HG02840 (cell line): ENCODE data around the gene PDXK.

Source experiments
- ATAC-seq: cut with Tn5 transposase; IDR thresholded peaks from one replicate; pipeline ENCODE4 v1.9.1; 2021; ENCODE audit warnings: mild to moderate bottlenecking, moderate library complexity, moderate number of reproducible peaks; ENCODE audit not compliant: unreplicated experiment, low FRiP score

The PDXK gene

GRCh38 chr21:43721206-43721605, 2.3 kb downstream of the PDXK start:
- no peak for ATAC-seq

DNA sequence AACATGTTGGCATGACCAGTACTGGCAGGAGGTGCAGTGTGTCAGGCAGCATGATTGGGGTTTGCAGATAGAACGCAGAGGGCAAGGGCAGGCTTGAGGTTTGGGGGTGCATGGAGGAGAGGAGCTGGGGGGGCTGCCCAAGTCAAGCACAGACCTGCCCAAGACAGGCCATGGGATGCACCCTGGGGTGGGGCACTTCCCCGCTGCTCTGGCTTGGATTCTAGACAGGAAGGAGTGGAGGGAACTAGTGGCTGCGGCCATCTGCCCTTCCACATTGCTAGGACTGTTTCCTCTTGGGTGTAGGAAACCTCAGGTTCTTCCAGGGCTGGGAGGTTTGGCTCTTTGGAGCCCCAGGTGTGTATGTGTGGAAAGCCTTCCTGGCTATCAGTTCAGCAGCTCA, 3.0 kb downstream of the PDXK start:
- ATAC-seq = no peak

- ATAC-seq = no peak
Measured at GRCh38 chr21:43723648-43724047, 4.7 kb downstream of the PDXK start.

DNA sequence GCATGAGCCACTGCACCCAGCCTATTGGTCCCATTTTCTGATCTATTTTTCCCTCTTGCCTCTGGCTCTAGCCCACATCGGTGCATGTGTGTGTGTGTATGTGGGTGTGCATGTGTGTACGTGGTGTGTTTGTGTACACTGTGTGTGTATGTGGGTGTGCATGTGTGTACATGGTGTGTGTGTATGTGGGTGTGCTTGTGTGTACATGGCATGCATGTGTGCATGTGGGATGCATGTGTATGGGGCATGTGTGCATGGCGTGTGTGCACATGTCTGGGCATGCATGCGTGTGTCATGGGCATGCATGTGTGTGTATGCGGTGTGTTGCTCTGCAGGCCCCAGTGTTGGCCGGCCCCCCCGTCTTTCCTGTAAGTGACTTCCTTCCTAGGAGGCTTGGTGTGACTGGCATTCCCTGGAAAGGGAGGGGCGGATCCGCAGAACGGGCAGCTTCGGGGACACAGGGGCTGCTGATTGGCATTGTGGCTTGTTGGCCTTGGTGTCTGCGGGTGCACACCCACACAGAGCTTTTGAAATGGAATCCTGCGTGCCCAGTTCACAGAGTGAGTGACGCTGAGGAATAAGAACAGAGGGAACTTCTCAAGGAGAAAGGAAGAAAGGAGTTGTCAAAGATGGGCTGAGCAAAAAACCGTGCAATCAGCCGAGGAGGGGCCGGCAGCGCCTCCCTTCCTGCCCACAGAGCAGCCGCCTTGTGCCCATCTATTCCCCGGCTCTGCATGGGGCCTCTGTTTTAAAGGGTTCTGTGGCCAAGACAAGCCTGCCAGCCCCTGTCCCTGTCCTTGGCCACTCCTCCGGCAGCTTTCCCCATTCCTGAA, 8.0 kb downstream of the PDXK start:
- no peak for ATAC-seq

- ATAC-seq = no peak
Measured at GRCh38 chr21:43727519-43728153, 8.7 kb downstream of the PDXK start.

GRCh38 chr21:43728154-43728466, 9.2 kb downstream of the PDXK start:
- ATAC-seq = no peak

DNA sequence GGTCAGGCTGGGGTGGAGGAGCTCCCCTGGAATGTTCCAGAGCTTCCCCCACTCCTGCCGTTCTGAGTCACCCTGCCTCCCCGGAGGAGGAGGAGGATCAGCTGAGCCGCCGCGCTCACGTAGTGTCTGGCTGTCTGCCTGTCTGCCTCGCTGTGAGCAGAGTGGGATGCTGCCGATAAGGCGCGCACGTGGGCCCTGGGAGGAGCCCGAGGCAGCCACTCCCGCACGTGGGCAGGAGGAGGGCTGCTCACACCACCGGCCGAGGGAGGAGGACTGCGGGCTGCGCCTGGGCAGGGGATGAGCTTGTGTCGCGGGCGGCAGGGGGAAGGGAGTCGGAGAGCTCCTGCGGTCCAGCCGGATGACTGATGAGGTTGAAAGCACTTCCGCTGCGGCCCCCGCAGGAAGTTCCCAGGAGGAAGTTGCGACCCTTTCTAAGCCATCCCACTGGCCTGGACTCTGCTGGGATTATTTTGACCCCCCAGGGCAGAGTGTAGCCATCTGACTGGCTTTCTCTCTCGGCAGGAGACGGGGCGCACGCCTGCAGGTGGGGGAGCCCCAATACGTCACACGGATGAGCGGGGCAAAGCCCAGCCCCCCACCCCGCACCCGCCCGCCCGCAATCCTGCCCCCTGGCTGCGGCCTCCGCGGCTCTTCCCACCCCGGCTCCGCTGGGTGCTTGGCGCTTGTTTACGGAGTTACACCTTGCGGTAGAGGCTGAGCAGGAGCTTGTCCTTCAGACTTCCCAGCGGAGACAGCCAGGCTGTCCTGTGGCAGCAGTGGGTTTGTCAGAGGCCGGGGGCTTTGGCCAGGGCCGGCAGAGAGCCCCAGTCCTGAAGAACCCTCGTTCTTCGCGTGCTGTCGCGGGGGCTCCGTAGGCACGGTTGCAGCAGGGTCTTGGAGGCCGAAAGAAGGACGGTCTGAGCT, 9.8 kb downstream of the PDXK start:
- peak; percentile 51 for ATAC-seq

DNA sequence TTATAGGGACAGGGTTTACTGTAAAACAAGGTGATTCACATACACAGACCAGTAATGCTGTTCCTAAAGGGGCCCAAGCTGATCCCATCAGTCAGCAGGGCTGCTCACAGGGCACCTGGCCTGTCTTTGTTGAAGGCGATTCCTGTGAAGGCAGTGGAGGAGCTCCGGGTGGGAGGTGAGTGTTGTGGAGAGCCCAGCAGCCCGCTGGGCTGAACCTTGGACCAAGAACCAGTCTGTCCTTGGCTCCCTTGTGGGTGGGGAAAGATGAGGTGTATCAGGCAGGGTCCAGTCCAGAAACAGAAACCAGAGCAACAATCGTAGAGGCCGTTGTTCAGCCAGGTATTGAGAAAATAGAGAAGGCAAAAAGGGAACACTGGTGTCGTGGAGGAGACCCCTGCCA, 12.5 kb downstream of the PDXK start:
- ATAC-seq = no peak

DNA sequence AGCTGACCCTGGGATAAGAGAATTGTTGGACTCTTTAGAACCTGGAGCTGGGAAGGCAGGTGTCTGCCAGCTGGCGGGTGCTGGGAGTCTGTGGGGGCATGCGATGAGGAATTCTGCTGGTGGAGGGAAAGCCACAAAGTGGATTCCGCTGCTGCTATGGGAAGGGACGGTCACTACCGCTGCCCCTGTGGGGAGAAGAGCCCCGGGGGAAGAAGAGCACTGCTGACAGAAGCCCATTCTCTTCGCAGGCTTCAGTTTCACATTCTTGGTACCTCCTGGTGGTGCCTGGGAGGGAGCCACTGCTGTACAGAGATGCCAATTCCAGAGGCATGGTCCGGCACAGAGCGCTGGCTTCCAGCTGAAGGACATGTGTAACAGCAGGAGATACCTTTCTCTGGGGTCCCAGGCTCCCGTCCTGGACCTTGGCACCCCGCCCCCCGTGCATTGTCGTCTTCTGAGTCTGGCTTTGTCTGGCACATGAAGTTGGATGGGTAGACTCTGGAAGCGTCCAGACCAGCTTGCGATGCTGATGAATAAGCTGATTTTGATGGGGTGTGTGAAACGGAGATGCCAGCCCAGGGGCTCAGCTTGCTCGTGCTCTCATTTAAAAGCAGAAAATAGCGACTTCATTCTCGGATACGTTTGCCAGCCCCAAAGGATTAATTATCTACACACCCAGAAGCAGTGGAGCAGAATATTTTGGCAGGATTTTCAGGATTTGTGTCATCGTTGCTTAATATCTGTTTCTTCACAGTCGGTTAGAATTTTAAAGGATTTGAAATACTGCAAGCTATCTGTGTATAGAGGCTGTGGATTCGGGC, 13.2 kb downstream of the PDXK start:
- no peak for ATAC-seq

- ATAC-seq = no peak
Measured at GRCh38 chr21:43733060-43733459, 14.1 kb downstream of the PDXK start.

- no peak for ATAC-seq
Measured at GRCh38 chr21:43733529-43734071, 14.7 kb downstream of the PDXK start.

DNA sequence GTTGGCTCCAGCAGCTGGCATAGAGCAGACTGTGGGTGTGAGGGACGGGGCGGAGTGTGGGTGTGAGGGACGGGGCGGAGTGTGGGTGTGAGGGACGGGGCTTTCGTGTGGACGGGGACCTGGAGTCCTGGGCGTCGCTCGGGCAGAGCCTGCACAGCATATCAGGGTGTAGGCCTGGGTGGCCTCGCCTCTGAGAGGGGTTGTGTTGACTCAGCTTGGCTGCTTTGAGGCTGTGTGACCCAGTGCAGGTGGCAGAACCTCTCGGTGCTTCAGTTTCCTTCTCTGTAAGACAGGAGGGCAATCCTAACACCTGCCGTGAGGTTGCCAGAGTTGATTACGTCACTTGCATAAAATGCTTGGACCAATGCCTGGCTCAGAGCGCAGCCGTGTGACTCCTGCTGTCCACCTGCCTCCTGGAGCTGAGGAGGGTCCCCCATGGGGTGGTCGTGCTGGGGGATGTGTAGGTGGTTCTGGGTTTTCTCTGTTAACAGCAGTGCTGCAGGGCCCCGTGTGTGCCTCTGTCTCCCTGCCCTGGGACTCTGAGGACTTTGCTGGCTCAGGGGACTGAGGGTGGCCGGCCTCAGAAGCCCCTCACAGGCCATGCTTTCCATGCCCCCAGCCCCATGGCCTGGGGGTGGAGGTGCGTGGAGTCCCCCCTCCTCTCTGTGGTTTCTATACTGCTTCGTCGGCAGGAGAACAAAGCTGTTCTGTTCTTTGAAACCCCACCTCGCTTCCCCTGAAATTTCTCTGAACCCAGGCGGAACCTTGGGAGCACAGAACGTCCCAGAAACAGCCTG, 15.4 kb downstream of the PDXK start:
- no peak for ATAC-seq

DNA sequence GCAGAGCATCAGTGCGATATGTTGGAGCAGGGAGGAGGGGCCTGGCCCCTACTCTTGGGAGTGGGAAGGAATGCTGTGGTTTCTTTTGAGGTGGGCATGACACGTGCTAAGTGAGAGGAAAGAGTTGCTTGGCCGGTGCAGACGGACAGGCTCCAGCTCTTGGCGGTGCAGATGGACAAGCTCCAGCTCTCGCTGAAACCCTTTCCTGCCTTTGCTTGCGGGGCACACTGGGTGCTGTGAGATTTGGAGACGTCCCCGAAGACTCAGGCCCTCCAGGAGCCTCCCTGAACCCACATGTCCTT, 15.9 kb downstream of the PDXK start:
- no peak for ATAC-seq

DNA sequence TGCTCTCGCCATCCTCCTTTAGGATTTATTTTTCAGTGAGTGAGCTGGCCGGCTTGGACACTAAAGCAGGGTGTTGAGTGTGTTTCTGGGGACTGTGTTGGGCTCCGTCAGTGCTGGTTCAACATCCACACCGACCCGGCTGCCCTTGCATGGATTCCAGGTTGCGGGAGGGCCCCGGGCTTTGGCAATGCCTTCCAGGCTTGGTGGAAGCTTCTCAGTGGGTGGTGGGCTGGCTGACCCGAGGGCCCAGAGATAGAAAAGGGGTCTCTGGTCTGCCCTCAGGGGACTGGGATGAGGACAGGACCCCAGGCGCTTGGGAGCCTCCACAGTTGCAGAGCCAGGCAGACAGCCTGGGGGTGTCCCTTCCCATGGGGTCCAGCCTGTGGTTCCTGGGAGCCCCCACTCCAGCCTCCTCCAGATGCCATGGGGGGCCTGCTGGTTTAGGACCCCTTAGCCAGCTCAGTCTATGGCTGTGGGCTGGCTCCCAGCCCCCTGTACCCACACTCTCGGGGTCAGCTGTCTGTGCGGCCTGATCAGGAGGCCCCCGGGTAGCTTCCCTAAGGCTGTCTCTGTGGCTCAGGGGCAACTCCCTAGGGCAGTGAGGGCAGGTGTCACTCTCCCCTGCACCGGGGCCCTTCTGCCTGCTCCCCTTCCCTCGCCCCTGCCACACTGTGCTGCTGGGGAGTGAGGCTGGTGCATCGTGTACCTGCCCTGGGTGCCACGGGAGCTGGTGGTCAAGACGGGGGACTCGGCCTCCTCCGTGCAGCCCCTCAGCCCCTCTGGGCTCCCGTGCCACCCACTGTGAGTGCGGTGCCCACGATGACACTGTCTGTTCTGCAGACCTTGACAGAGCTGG, 16.5 kb downstream of the PDXK start:
- no peak for ATAC-seq

- ATAC-seq = no peak
Measured at GRCh38 chr21:43736224-43736883, 17.4 kb downstream of the PDXK start.

GRCh38 chr21:43737158-43737950, 18.4 kb downstream of the PDXK start:
- no peak for ATAC-seq
